HT1080 (cell line): ENCODE measurements around the gene SLC38A1. TPM values are rescaled to one million over a fixed set of nuclear protein-coding genes. Genes with fewer than 3 reads are reported as not detected.

Experiments used
- DNase-seq: peaks from one replicate; pipeline ENCODE4 v3.0.0-alpha.2; 2015; ENCODE audit warnings: low read depth
- total RNA-seq: library from RNA; depleted of rRNA; stranded (reverse); fragments of >200 nt; shearing (Covaris generic); gene quantifications from 2 replicates; pipeline ENCODE4 v1.2.3, GENCODE V29; 2014; rRNA removed

Gene SLC38A1
- total RNA-seq, 1 experiment from 2014 or later = 16.9 TPM

GRCh38 chr12:46144433-46144832 lies 124.4 kb downstream of the SLC38A1 start:
- no peak for DNase-seq

DNA sequence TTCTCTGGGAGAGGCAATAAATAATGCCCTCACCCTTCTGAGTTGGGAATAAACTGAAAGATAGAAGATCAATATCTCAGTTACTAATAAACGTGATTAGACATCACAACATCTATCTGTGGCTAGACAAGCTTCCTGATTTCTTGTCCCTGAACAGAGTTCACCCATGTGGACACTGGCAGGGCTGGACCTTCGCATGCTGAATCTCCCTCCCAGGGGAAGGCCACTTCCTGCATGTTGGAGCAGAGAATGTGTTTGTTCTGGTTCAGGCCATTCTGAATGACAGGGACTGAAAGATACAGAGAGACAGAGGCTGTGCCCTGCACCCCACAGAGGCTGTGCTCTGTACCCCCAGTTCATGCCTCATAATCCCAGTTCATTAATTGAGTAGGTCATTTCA lies 132.6 kb downstream of the SLC38A1 start:
- DNase-seq = no peak

DNA sequence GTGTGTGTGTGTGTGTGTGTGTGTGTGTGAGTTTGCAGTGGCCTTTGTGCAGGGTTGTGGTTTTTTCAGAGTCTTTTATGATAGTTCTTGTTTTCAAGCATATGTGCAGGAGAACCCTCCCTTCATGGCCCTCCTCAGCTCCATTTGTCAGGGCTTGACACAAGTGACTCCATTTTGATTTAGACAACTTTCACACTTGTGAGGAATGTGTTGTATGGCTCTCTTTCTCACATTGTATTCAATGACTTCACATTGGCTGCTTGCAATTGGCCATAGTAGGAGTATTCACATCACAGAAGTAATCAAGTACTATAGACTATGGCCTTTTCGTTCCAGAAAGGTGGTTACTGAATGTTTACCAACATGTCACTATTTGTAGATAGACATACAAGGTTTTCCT lies 133.1 kb downstream of the SLC38A1 start:
- DNase-seq = no peak

DNA sequence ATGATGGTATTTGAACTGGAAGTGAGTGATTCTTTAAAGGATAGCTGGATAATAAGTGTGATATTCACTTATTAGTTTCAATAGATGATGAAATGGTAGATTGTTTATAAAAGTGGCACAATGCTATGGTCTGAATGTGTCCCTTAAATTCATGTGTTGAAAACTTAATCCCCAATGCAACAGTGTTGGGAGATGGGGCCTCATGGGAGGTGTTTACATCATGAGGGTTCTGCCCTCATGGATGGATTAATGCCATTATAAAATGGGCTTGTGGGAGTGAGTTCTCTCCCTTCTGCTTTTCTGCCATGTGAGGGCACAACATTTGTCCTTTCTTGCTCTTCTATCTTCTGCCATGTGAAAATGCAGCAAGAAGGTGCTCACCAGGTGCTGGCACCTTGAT lies 134.0 kb downstream of the SLC38A1 start:
- no peak for DNase-seq

DNA sequence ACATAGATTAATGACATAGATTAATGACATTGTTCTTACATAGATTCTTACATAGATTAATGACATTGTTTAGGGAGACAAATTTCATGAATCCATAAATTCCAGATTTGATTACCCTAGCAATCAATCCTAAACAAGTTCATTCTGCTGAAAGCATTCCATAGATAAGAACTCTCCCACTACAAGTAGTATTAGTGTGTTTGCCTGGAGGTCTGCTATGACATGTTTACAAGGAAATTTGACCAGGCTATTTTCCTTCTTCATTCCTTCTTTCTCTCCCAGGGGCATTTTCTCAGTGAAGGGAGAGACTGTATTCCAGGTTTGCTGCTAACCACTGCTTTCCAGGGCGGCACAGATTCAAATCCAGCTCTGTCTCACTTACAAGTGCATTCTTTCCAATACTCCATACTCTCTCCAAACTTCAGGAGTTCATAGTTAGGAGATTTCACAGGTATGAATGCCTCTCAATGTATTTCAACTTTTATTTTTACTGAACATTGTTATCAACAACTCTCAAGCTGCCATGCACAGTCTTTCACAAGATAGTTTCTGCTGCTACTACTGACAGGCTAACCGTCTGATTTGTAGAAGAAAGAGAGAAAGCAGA lies 134.5 kb downstream of the SLC38A1 start:
- no peak for DNase-seq

GRCh38 chr12:46133751-46134150 lies 135.1 kb downstream of the SLC38A1 start:
- no peak for DNase-seq

Other genes with a start within 250 kb of the SLC38A1 start
- 157 and 204 TPM in 2 replicates for gene SLC38A2, start 103.7 kb upstream of the SLC38A1 start, total RNA-seq